ENCODE data around the gene KCNG4. TPM values are rescaled to one million over a fixed set of nuclear protein-coding genes. Genes with fewer than 3 reads are reported as not detected.

The KCNG4 gene
- total and polyA plus RNA-seq, 2 experiments from 2014 or later, result 0.07 TPM; not detected in 1

DNA sequence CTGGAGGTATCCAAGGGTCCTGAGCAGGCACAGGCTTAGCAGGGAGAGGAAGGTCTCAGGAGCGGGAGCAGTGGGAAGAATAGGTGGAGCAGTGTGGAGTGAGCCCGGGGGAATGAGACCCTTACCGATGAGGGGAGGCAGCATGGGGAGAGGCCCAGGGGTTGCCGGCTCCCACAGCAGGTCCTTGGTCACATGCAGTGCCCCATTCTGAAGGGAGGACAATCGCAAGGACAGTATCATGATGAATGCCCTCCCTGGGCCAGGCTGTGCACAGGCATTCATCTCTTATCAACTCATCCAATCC lies 56.3 kb downstream of the KCNG4 start (continued):
- TF ChIP-seq, protein P1, sequence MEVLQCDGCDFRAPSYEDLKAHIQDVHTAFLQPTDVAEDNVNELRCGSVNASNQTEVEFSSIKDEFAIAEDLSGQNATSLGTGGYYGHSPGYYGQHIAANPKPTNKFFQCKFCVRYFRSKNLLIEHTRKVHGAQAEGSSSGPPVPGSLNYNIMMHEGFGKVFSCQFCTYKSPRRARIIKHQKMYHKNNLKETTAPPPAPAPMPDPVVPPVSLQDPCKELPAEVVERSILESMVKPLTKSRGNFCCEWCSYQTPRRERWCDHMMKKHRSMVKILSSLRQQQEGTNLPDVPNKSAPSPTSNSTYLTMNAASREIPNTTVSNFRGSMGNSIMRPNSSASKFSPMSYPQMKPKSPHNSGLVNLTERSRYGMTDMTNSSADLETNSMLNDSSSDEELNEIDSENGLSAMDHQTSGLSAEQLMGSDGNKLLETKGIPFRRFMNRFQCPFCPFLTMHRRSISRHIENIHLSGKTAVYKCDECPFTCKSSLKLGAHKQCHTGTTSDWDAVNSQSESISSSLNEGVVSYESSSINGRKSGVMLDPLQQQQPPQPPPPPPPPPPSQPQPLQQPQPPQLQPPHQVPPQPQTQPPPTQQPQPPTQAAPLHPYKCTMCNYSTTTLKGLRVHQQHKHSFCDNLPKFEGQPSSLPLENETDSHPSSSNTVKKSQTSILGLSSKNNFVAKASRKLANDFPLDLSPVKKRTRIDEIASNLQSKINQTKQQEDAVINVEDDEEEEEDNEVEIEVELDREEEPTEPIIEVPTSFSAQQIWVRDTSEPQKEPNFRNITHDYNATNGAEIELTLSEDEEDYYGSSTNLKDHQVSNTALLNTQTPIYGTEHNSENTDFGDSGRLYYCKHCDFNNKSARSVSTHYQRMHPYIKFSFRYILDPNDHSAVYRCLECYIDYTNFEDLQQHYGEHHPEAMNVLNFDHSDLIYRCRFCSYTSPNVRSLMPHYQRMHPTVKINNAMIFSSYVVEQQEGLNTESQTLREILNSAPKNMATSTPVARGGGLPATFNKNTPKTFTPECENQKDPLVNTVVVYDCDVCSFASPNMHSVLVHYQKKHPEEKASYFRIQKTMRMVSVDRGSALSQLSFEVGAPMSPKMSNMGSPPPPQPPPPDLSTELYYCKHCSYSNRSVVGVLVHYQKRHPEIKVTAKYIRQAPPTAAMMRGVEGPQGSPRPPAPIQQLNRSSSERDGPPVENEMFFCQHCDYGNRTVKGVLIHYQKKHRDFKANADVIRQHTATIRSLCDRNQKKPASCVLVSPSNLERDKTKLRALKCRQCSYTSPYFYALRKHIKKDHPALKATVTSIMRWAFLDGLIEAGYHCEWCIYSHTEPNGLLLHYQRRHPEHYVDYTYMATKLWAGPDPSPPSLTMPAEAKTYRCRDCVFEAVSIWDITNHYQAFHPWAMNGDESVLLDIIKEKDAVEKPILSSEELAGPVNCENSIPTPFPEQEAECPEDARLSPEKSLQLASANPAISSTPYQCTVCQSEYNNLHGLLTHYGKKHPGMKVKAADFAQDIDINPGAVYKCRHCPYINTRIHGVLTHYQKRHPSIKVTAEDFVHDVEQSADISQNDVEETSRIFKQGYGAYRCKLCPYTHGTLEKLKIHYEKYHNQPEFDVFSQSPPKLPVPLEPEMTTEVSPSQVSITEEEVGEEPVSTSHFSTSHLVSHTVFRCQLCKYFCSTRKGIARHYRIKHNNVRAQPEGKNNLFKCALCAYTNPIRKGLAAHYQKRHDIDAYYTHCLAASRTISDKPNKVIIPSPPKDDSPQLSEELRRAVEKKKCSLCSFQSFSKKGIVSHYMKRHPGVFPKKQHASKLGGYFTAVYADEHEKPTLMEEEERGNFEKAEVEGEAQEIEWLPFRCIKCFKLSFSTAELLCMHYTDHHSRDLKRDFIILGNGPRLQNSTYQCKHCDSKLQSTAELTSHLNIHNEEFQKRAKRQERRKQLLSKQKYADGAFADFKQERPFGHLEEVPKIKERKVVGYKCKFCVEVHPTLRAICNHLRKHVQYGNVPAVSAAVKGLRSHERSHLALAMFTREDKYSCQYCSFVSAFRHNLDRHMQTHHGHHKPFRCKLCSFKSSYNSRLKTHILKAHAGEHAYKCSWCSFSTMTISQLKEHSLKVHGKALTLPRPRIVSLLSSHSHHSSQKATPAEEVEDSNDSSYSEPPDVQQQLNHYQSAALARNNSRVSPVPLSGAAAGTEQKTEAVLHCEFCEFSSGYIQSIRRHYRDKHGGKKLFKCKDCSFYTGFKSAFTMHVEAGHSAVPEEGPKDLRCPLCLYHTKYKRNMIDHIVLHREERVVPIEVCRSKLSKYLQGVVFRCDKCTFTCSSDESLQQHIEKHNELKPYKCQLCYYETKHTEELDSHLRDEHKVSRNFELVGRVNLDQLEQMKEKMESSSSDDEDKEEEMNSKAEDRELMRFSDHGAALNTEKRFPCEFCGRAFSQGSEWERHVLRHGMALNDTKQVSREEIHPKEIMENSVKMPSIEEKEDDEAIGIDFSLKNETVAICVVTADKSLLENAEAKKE (CRISPR knock-in tag; IDR thresholded peaks at IDR 0.05), result no peak

DNA sequence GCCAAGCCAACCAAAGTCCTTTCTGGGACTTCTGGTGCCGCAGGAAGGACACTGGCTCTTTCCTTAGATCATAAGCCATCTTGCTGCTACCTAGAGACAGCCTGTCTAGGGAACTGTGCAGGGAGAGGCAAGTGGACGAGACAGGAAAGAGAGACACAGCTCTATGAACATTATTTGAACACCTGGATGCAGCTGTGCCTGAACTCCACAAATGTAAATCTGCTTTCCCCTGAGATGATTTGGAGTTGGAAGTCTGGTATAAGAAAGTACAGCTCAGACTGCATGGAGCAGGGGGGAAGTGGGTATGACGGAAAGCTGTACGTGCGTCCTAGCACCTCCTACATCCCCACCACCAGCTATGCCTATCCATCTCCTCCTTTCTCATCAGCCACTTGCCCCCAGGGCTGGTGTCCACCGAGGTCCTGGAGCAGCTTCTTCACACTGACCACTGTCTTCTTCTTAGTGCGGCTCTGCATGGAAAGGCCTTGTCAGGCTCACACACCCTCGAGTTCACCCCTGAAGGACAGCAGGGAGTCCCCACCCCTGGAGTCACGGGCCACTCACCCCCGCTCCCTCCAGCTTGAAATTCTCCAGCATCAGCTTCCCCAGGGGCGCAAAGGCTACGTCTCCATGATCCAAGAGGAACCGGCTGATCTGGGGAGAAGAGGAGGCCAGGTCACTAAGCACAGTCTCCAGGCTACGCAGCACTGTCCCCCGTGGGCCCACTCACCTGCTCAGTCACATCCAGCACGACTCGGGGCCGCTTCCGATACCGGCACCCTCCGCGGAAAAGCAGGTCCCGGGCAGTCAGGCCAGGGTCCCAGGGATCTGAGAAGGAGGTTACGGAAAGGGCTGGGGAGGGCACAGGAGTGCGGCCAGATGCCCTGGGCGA lies 56.9 kb downstream of the KCNG4 start:
- Histone ChIP-seq H3F3A (replicated peaks; ENCODE audit: low read depth) (no peaks in the 10 kb centered on the region), H2AFZ (no peak overlapping the region), H3K9me2 (ENCODE audit: insufficient read depth) (no peaks in the 10 kb centered on the region), H3K36me3 (ENCODE audit: insufficient read depth) (no peaks in the 10 kb centered on the region; the same call in 1 of the 2 replicates), H3K27me3 (ENCODE audit: insufficient read depth) (no peaks in the 10 kb centered on the region), H3K4me2 (no peak overlapping the region), H3K4me3 (no peak overlapping the region), H4K20me1 (replicated peaks; ENCODE audit: insufficient read depth) (0 out of 2 replicates have a peak, but pooled peaks cover 4% of the 10 kb centered on the region), H3K4me1 (ENCODE audit: insufficient read depth) (0 out of 2 replicates have a peak, but pooled peaks cover 6% of the 10 kb centered on the region), H3K79me2 (replicated peaks; ENCODE audit: insufficient read depth) (peaks cover 31% of the 10 kb centered on the region), H3K27ac (ENCODE audit: low read depth) (no peak overlapping the region)
- H3K4me3 Mint-ChIP-seq, result no peak overlapping the region
- no peak for ATAC-seq
- peaks cover 6% of the 10 kb centered on the region for H3K27me3 Mint-ChIP-seq (ENCODE audit: insufficient read depth, low read depth, poor library complexity)
- TF ChIP-seq POLR2AphosphoS5 (IDR thresholded peaks at IDR 0.05; ENCODE audit: low read depth) (no peak), NANOG (IDR thresholded peaks at IDR 0.05; ENCODE audit: borderline replicate concordance) (no peak), EZH2phosphoT487 (IDR thresholded peaks at IDR 0.05; ENCODE audit: unreplicated experiment) (no peak), ZNF331 (CRISPR knock-in tag; IDR thresholded peaks at IDR 0.05; ENCODE audit: low read depth) (no peak), EZH2 (IDR thresholded peaks at IDR 0.05; ENCODE audit: low read depth, unreplicated experiment) (no peak)
- TF ChIP-seq, protein P2, sequence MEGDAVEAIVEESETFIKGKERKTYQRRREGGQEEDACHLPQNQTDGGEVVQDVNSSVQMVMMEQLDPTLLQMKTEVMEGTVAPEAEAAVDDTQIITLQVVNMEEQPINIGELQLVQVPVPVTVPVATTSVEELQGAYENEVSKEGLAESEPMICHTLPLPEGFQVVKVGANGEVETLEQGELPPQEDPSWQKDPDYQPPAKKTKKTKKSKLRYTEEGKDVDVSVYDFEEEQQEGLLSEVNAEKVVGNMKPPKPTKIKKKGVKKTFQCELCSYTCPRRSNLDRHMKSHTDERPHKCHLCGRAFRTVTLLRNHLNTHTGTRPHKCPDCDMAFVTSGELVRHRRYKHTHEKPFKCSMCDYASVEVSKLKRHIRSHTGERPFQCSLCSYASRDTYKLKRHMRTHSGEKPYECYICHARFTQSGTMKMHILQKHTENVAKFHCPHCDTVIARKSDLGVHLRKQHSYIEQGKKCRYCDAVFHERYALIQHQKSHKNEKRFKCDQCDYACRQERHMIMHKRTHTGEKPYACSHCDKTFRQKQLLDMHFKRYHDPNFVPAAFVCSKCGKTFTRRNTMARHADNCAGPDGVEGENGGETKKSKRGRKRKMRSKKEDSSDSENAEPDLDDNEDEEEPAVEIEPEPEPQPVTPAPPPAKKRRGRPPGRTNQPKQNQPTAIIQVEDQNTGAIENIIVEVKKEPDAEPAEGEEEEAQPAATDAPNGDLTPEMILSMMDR (conservative IDR thresholded peaks at IDR 0.05; ENCODE audit: low read depth in 2 of 2), result no peak
- TF ChIP-seq, protein P3, sequence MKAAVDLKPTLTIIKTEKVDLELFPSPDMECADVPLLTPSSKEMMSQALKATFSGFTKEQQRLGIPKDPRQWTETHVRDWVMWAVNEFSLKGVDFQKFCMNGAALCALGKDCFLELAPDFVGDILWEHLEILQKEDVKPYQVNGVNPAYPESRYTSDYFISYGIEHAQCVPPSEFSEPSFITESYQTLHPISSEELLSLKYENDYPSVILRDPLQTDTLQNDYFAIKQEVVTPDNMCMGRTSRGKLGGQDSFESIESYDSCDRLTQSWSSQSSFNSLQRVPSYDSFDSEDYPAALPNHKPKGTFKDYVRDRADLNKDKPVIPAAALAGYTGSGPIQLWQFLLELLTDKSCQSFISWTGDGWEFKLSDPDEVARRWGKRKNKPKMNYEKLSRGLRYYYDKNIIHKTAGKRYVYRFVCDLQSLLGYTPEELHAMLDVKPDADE (IDR thresholded peaks at IDR 0.05), result no peak
- TF ChIP-seq, protein P4, sequence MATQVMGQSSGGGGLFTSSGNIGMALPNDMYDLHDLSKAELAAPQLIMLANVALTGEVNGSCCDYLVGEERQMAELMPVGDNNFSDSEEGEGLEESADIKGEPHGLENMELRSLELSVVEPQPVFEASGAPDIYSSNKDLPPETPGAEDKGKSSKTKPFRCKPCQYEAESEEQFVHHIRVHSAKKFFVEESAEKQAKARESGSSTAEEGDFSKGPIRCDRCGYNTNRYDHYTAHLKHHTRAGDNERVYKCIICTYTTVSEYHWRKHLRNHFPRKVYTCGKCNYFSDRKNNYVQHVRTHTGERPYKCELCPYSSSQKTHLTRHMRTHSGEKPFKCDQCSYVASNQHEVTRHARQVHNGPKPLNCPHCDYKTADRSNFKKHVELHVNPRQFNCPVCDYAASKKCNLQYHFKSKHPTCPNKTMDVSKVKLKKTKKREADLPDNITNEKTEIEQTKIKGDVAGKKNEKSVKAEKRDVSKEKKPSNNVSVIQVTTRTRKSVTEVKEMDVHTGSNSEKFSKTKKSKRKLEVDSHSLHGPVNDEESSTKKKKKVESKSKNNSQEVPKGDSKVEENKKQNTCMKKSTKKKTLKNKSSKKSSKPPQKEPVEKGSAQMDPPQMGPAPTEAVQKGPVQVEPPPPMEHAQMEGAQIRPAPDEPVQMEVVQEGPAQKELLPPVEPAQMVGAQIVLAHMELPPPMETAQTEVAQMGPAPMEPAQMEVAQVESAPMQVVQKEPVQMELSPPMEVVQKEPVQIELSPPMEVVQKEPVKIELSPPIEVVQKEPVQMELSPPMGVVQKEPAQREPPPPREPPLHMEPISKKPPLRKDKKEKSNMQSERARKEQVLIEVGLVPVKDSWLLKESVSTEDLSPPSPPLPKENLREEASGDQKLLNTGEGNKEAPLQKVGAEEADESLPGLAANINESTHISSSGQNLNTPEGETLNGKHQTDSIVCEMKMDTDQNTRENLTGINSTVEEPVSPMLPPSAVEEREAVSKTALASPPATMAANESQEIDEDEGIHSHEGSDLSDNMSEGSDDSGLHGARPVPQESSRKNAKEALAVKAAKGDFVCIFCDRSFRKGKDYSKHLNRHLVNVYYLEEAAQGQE (IDR thresholded peaks at IDR 0.05; ENCODE audit: unreplicated experiment), result no peak
- no peak for DNase-seq (ENCODE audit: low spot score)
- no peaks in the 10 kb centered on the region for H3K9me3 Mint-ChIP-seq
- peaks cover 44% of the 10 kb centered on the region for H3K36me3 Mint-ChIP-seq (ENCODE audit: low read depth)
- peaks cover 7% of the 10 kb centered on the region; the same call in 2 of the 3 replicates for H3K4me1 Mint-ChIP-seq
- H3K27ac Mint-ChIP-seq, result no peak overlapping the region

Data from GM23338 (cell line).